Mesendoderm (in vitro differentiated cells): ENCODE measurements around the gene ITGA2.
"Not testable (repeated sequence)": the region's sequence is repeated elsewhere in the genome, so short reads cannot be mapped to it uniquely, and the experiment has no call there.

Experiments used
- DNase-seq: peaks from one replicate; pipeline ENCODE4 v3.0.0; 2013
- H2AK5ac ChIP-seq: 2 replicates; pipeline ENCODE4 v1.6.1; 2013; ENCODE audit warnings: low read length, inconsistent platforms
- H2BK120ac ChIP-seq: 2 replicates; pipeline ENCODE4 v1.6.1; 2013; ENCODE audit warnings: low read depth, mild to moderate bottlenecking, low read length, moderate library complexity, mixed read lengths
- H2BK15ac ChIP-seq: replicated peaks from 2 replicates; pipeline ENCODE4 v1.6.1; 2013; ENCODE audit warnings: low read depth, mild to moderate bottlenecking, moderate library complexity
- H2BK5ac ChIP-seq: 2 replicates; pipeline ENCODE4 v1.6.1; 2013; ENCODE audit warnings: low read length, inconsistent platforms
- H3K18ac ChIP-seq: 2 replicates; pipeline ENCODE4 v1.6.1; 2013; ENCODE audit warnings: mild to moderate bottlenecking, low read length, mixed read lengths
- H3K23ac ChIP-seq: one replicate; pipeline ENCODE4 v1.6.1; 2013; ENCODE audit warnings: low read length
- H3K27ac ChIP-seq: 2 replicates; pipeline ENCODE4 v1.5.1; 2013; ENCODE audit warnings: low read depth, mild to moderate bottlenecking, inconsistent platforms, low read length, moderate library complexity
- H3K27me3 ChIP-seq: 2 replicates; pipeline ENCODE4 v1.6.1; 2013; ENCODE audit warnings: low read length, control low read depth, mild to moderate bottlenecking, inconsistent platforms; ENCODE audit not compliant: insufficient read depth, poor library complexity
- H3K36me3 ChIP-seq: 2 replicates; pipeline ENCODE4 v1.6.1; 2013; ENCODE audit warnings: low read length, inconsistent platforms; ENCODE audit not compliant: control insufficient read depth, insufficient read depth
- H3K4ac ChIP-seq: one replicate; pipeline ENCODE4 v1.6.1; 2013; ENCODE audit warnings: low read depth, mild to moderate bottlenecking, low read length, moderate library complexity
- H3K4me1 ChIP-seq: 2 replicates; pipeline ENCODE4 v1.6.1; 2013; ENCODE audit warnings: low read depth, low read length, inconsistent platforms; ENCODE audit not compliant: control insufficient read depth
- H3K4me2 ChIP-seq: 2 replicates; pipeline ENCODE4 v1.6.1; 2013; ENCODE audit warnings: low read length
- H3K4me3 ChIP-seq: 2 replicates; pipeline ENCODE4 v1.5.1; 2013; ENCODE audit warnings: mild to moderate bottlenecking, low read length
- H3K56ac ChIP-seq: one replicate; pipeline ENCODE4 v1.6.1; 2013; ENCODE audit warnings: low read length
- H3K79me1 ChIP-seq: 2 replicates; pipeline ENCODE4 v1.6.1; 2013; ENCODE audit warnings: low read length, inconsistent platforms
- H3K79me2 ChIP-seq: 2 replicates; pipeline ENCODE4 v1.6.1; 2013; ENCODE audit warnings: mild to moderate bottlenecking, low read length; ENCODE audit not compliant: control insufficient read depth, insufficient read depth
- H3K9ac ChIP-seq: 2 replicates; pipeline ENCODE4 v1.6.1; 2013; ENCODE audit warnings: low read length, inconsistent platforms
- H4K5ac ChIP-seq: one replicate; pipeline ENCODE4 v1.6.1; 2013; ENCODE audit warnings: low read length
- H4K8ac ChIP-seq: one replicate; pipeline ENCODE4 v1.6.1; 2013; ENCODE audit warnings: low read depth, mild to moderate bottlenecking, control low read depth, low read length, moderate library complexity
- WGBS: extraction: QIAGEN DNeasy Blood & Tissue Kit; methylation state at CpG from one replicate; pipeline ENCODE4 v1.1.7; 2013; ENCODE audit warnings: low lambda C conversion rate, missing lambda C conversion rate; ENCODE audit not compliant: insufficient coverage; ENCODE audit errors: extremely low coverage; 5-methylcytosine and 5-hydroxymethylcytosine counted together

Gene ITGA2

GRCh38 chr5:53110156-53110555, 121.0 kb downstream of the ITGA2 start:
- Histone ChIP-seq H3K4me2 (peak overlapping the region; percentile 83), H2BK15ac (no peak overlapping the region), H3K23ac (no peak overlapping the region), H3K18ac (no peak overlapping the region), H3K27me3 (no peaks in the 10 kb centered on the region), H3K27ac (no peak overlapping the region), H3K79me2 (no peaks in the 10 kb centered on the region), H3K9ac (peak overlapping the region; percentile 94), H2AK5ac (no peak overlapping the region), H3K4me3 (peak overlapping the region; percentile 79), H2BK5ac (no peak overlapping the region), H3K4me1 (peaks cover 3% of the 10 kb centered on the region), H3K4ac (no peak overlapping the region), H3K79me1 (no peaks in the 10 kb centered on the region), H3K36me3 (no peaks in the 10 kb centered on the region), H3K56ac (peak overlapping the region; percentile 97), H2BK120ac (no peak overlapping the region), H4K8ac (no peak overlapping the region), H4K5ac (no peak overlapping the region)
- WGBS, result no CpG with 5 or more reads among the region's 6 CpGs
- peak; percentile 13 for DNase-seq

- Histone ChIP-seq H3K4me3 (no peak overlapping the region), H3K79me1 (no peaks in the 10 kb centered on the region), H3K9ac (no peak overlapping the region), H3K27ac (no peak overlapping the region), H3K27me3 (no peaks in the 10 kb centered on the region), H3K4ac (no peak overlapping the region), H2BK5ac (no peak overlapping the region), H3K23ac (no peak overlapping the region), H3K79me2 (no peaks in the 10 kb centered on the region), H3K56ac (no peak overlapping the region), H3K4me1 (peaks cover 3% of the 10 kb centered on the region), H3K4me2 (no peak overlapping the region), H4K5ac (no peak overlapping the region), H3K18ac (no peak overlapping the region), H3K36me3 (no peaks in the 10 kb centered on the region), H4K8ac (no peak overlapping the region), H2BK120ac (no peak overlapping the region), H2AK5ac (no peak overlapping the region), H2BK15ac (no peak overlapping the region)
- no CpG with 5 or more reads among the region's 1 CpG for WGBS
- no peak for DNase-seq
These were observed 122.0 kb downstream of the ITGA2 start for GRCh38 chr5:53111139-53111538.

GRCh38 chr5:53112307-53112706, 123.2 kb downstream of the ITGA2 start:
- H3K9ac ChIP-seq, H3K18ac ChIP-seq, H2BK15ac ChIP-seq, H3K4me2 ChIP-seq, H4K5ac ChIP-seq, H2BK120ac ChIP-seq, H3K56ac ChIP-seq, H2AK5ac ChIP-seq, H4K8ac ChIP-seq, H3K79me1 ChIP-seq, H3K36me3 ChIP-seq, H3K4me3 ChIP-seq, H3K23ac ChIP-seq, DNase-seq, H2BK5ac ChIP-seq, H3K4me1 ChIP-seq, H3K27me3 ChIP-seq, H3K4ac ChIP-seq, H3K79me2 ChIP-seq, H3K27ac ChIP-seq: not testable (repeated sequence)
- WGBS, result no CpG with 5 or more reads among the region's 6 CpGs

GRCh38 chr5:53112909-53113308, 123.8 kb downstream of the ITGA2 start:
- no CpG with 5 or more reads among the region's 3 CpGs for WGBS
- Histone ChIP-seq H2BK120ac (no peak overlapping the region), H3K27ac (no peak overlapping the region), H3K9ac (no peak overlapping the region), H3K79me1 (no peaks in the 10 kb centered on the region), H4K5ac (no peak overlapping the region), H2BK15ac (no peak overlapping the region), H3K18ac (no peak overlapping the region), H3K27me3 (no peaks in the 10 kb centered on the region), H3K36me3 (no peaks in the 10 kb centered on the region), H3K4me3 (no peak overlapping the region), H3K4me2 (no peak overlapping the region), H4K8ac (no peak overlapping the region), H3K79me2 (no peaks in the 10 kb centered on the region), H3K23ac (no peak overlapping the region), H3K56ac (no peak overlapping the region), H3K4ac (no peak overlapping the region), H3K4me1 (peaks cover 3% of the 10 kb centered on the region), H2AK5ac (no peak overlapping the region), H2BK5ac (no peak overlapping the region)
- no peak for DNase-seq

- Histone ChIP-seq H3K9ac (no peak overlapping the region), H3K56ac (no peak overlapping the region), H3K4me1 (peaks cover 3% of the 10 kb centered on the region), H3K36me3 (no peaks in the 10 kb centered on the region), H3K4me3 (no peak overlapping the region), H3K27ac (no peak overlapping the region), H2BK5ac (no peak overlapping the region), H3K4me2 (no peak overlapping the region), H2AK5ac (no peak overlapping the region), H3K23ac (no peak overlapping the region), H3K27me3 (no peaks in the 10 kb centered on the region), H3K18ac (no peak overlapping the region), H2BK120ac (no peak overlapping the region), H3K79me2 (no peaks in the 10 kb centered on the region), H3K4ac (no peak overlapping the region), H4K5ac (no peak overlapping the region), H3K79me1 (no peaks in the 10 kb centered on the region), H4K8ac (no peak overlapping the region), H2BK15ac (no peak overlapping the region)
- no peak for DNase-seq
- no CpG with 5 or more reads among the region's 9 CpGs for WGBS
These were observed 124.8 kb downstream of the ITGA2 start for GRCh38 chr5:53113947-53114346.

GRCh38 chr5:53114988-53115387, 125.8 kb downstream of the ITGA2 start:
- no peak overlapping the region for H4K8ac ChIP-seq
- peaks cover 3% of the 10 kb centered on the region for H3K4me1 ChIP-seq
- no peak overlapping the region for H2AK5ac ChIP-seq
- H3K36me3 ChIP-seq, result no peaks in the 10 kb centered on the region
- no peak overlapping the region for H2BK15ac ChIP-seq
- no peaks in the 10 kb centered on the region for H3K27me3 ChIP-seq
- no peak overlapping the region for H2BK120ac ChIP-seq
- no peak overlapping the region for H2BK5ac ChIP-seq
- H3K18ac ChIP-seq, result no peak overlapping the region
- H4K5ac ChIP-seq, result no peak overlapping the region
- no peak overlapping the region for H3K23ac ChIP-seq
- no peak overlapping the region for H3K56ac ChIP-seq
- H3K79me1 ChIP-seq, result no peaks in the 10 kb centered on the region
- H3K4me3 ChIP-seq, result no peak overlapping the region
- no peak overlapping the region for H3K4me2 ChIP-seq
- no peaks in the 10 kb centered on the region for H3K79me2 ChIP-seq
- DNase-seq, result peak; percentile 22
- no peak overlapping the region for H3K9ac ChIP-seq
- no peak overlapping the region for H3K27ac ChIP-seq
- H3K4ac ChIP-seq, result no peak overlapping the region
